Muscle layer of colon (tissue), 2 donors: ENCODE data around the gene BRSK2.

Experiments used
- H3K27ac ChIP-seq: one replicate; pipeline ENCODE4 v1.7.0; 2013; ENCODE audit warnings: low read depth, mild to moderate bottlenecking, low read length, moderate library complexity
- H3K27me3 ChIP-seq, 2 donors: one replicate each; pipeline ENCODE4 v1.7.0; 2013; ENCODE audit warnings: low read length in 2 of 2, mild to moderate bottlenecking in 2 of 2; ENCODE audit not compliant: insufficient read depth in 2 of 2, control insufficient read depth in 1 of 2
- H3K36me3 ChIP-seq: one replicate; pipeline ENCODE4 v1.7.0; 2013; ENCODE audit warnings: mild to moderate bottlenecking, low read length; ENCODE audit not compliant: insufficient read depth
- H3K4me1 ChIP-seq: one replicate; pipeline ENCODE4 v1.7.0; 2013; ENCODE audit warnings: mild to moderate bottlenecking, low read length; ENCODE audit not compliant: insufficient read depth
- H3K4me3 ChIP-seq, 2 donors: one replicate each; pipeline ENCODE4 v1.7.0; 2013; ENCODE audit warnings: low read length in 2 of 2, low read depth in 1 of 2, mild to moderate bottlenecking in 1 of 2, moderate library complexity in 1 of 2
- H3K9ac ChIP-seq: one replicate; pipeline ENCODE4 v1.7.0; 2013; ENCODE audit warnings: low read length
- H3K9me3 ChIP-seq: one replicate; pipeline ENCODE4 v1.7.0; 2013; ENCODE audit warnings: mild to moderate bottlenecking, low read length
- donor health status: abdominal sarcoma.
- donor health status: Adenocarcinoma of cecum.

BRSK2 gene

GRCh38 chr11:1445741-1446445 is 56.2 kb downstream of the BRSK2 start:
- H3K9me3 ChIP-seq = no peaks in the 10 kb centered on the region
- no peaks in the 10 kb centered on the region for H3K36me3 ChIP-seq
- H3K27me3 ChIP-seq = peaks cover 0 to 22% of the 10 kb centered on the region in 2 donors
- no peak overlapping the region for H3K9ac ChIP-seq
- H3K4me3 ChIP-seq = no peak overlapping the region
- no peaks in the 10 kb centered on the region for H3K4me1 ChIP-seq
- no peak overlapping the region for H3K27ac ChIP-seq

GRCh38 chr11:1446623-1447022 is 56.9 kb downstream of the BRSK2 start:
- H3K9ac ChIP-seq = no peak overlapping the region
- H3K27me3 ChIP-seq = peaks cover 0 to 22% of the 10 kb centered on the region in 2 donors
- H3K4me3 ChIP-seq = no peak overlapping the region
- no peaks in the 10 kb centered on the region for H3K36me3 ChIP-seq
- no peaks in the 10 kb centered on the region for H3K9me3 ChIP-seq
- H3K4me1 ChIP-seq = no peaks in the 10 kb centered on the region
- no peak overlapping the region for H3K27ac ChIP-seq

- H3K27ac ChIP-seq = no peak overlapping the region
- H3K36me3 ChIP-seq = no peaks in the 10 kb centered on the region
- H3K27me3 ChIP-seq = peaks cover 0 to 14% of the 10 kb centered on the region in 2 donors
- peaks cover 11% of the 10 kb centered on the region for H3K4me1 ChIP-seq
- H3K4me3 ChIP-seq = no peak overlapping the region
- no peak overlapping the region for H3K9ac ChIP-seq
- no peaks in the 10 kb centered on the region for H3K9me3 ChIP-seq
Measured at GRCh38 chr11:1447845-1448825, 58.4 kb downstream of the BRSK2 start.

- H3K27me3 ChIP-seq = peaks cover 0 to 13% of the 10 kb centered on the region in 2 donors
- H3K9ac ChIP-seq = no peak overlapping the region
- H3K4me3 ChIP-seq = no peak overlapping the region
- H3K9me3 ChIP-seq = no peaks in the 10 kb centered on the region
- peaks cover 14% of the 10 kb centered on the region for H3K4me1 ChIP-seq
- H3K27ac ChIP-seq = no peak overlapping the region
- no peaks in the 10 kb centered on the region for H3K36me3 ChIP-seq
Measured at GRCh38 chr11:1448882-1449281, 59.1 kb downstream of the BRSK2 start.

- Histone ChIP-seq H3K4me3 (no peak overlapping the region), H3K36me3 (no peaks in the 10 kb centered on the region), H3K9ac (no peak overlapping the region), H3K27me3 (peaks cover 0 to 6% of the 10 kb centered on the region in 2 donors), H3K9me3 (no peaks in the 10 kb centered on the region), H3K27ac (no peak overlapping the region), H3K4me1 (peaks cover 14% of the 10 kb centered on the region)
Measured at GRCh38 chr11:1449490-1450243, 59.9 kb downstream of the BRSK2 start.

GRCh38 chr11:1450344-1450875 is 60.7 kb downstream of the BRSK2 start:
- peaks cover 14% of the 10 kb centered on the region for H3K4me1 ChIP-seq
- no peak overlapping the region for H3K27ac ChIP-seq
- no peak overlapping the region for H3K4me3 ChIP-seq
- no peaks in the 10 kb centered on the region for H3K9me3 ChIP-seq
- H3K36me3 ChIP-seq = no peaks in the 10 kb centered on the region
- H3K9ac ChIP-seq = no peak overlapping the region
- H3K27me3 ChIP-seq = peaks cover 0 to 6% of the 10 kb centered on the region in 2 donors

- no peak overlapping the region for H3K27ac ChIP-seq
- peaks cover 14% of the 10 kb centered on the region for H3K4me1 ChIP-seq
- no peaks in the 10 kb centered on the region for H3K36me3 ChIP-seq
- H3K27me3 ChIP-seq = peaks cover 0 to 6% of the 10 kb centered on the region in 2 donors
- no peak overlapping the region for H3K4me3 ChIP-seq
- no peaks in the 10 kb centered on the region for H3K9me3 ChIP-seq
- no peak overlapping the region for H3K9ac ChIP-seq
Measured at GRCh38 chr11:1450949-1451710, 61.4 kb downstream of the BRSK2 start.

GRCh38 chr11:1451781-1452470 is 62.2 kb downstream of the BRSK2 start:
- Histone ChIP-seq H3K27ac (no peak overlapping the region), H3K9ac (no peak overlapping the region), H3K27me3 (peaks cover 0 to 6% of the 10 kb centered on the region in 2 donors), H3K4me1 (peaks cover 14% of the 10 kb centered on the region), H3K36me3 (no peaks in the 10 kb centered on the region), H3K4me3 (no peak overlapping the region), H3K9me3 (no peaks in the 10 kb centered on the region)

GRCh38 chr11:1452744-1453143 is 63.0 kb downstream of the BRSK2 start:
- Histone ChIP-seq H3K36me3 (no peaks in the 10 kb centered on the region), H3K27me3 (peaks cover 0 to 6% of the 10 kb centered on the region in 2 donors), H3K4me1 (peaks cover 14% of the 10 kb centered on the region), H3K27ac (no peak overlapping the region), H3K9me3 (no peaks in the 10 kb centered on the region), H3K9ac (no peak overlapping the region), H3K4me3 (no peak overlapping the region)

- Histone ChIP-seq H3K27me3 (peaks cover 0 to 6% of the 10 kb centered on the region in 2 donors), H3K9me3 (no peaks in the 10 kb centered on the region), H3K36me3 (no peaks in the 10 kb centered on the region), H3K27ac (peak overlapping the region; percentile 3), H3K4me1 (peaks cover 22% of the 10 kb centered on the region), H3K4me3 (no peak overlapping the region), H3K9ac (no peak overlapping the region)
Measured at GRCh38 chr11:1453611-1454034, 63.9 kb downstream of the BRSK2 start.
